PFSK-1 (cell line): ENCODE measurements around the gene NUP214.

Experiments used
- FOXP2 ChIP-seq: optimal IDR thresholded peaks from 2 replicates; pipeline ENCODE3; 2011; ENCODE audit warnings: borderline replicate concordance, control low read depth, inconsistent platforms; ENCODE audit not compliant: insufficient read depth; ENCODE audit errors: extremely low read length, extremely low read depth
- POLR2AphosphoS5 ChIP-seq: IDR thresholded peaks from 2 replicates; pipeline ENCODE4 v1.6.1; 2012; ENCODE audit warnings: low read depth, mild to moderate bottlenecking, control low read depth, low read length, moderate library complexity
- REST ChIP-seq, 2 experiments: IDR thresholded peaks; 2 replicates each; pipeline versions ENCODE4 v1.6.1 to v1.8.0; 2011 to 2012; ENCODE audit warnings: low read depth in 2 of 2, low read length in 2 of 2, control low read depth in 1 of 2, inconsistent platforms in 1 of 2, mild to moderate bottlenecking in 1 of 2, moderate library complexity in 1 of 2; ENCODE audit not compliant: insufficient read depth in 1 of 2
- TAF1 ChIP-seq: IDR thresholded peaks from 2 replicates; pipeline ENCODE4 v1.6.1; 2012; ENCODE audit warnings: low read length, control low read depth, borderline replicate concordance; ENCODE audit not compliant: insufficient read depth

- TF ChIP-seq POLR2AphosphoS5 (no peak), TAF1 (no peak), REST (IDR thresholded peaks at IDR 0.05; ENCODE audit: insufficient read depth in 1 of 2, low read depth in 2 of 2, low read length in 2 of 2) (no peak), FOXP2 (no peak)
Observed at GRCh38 chr9:131091352-131091992, 33.9 kb upstream of the NUP214 start.
